ENCODE results near the gene PIM1.

The PIM1 gene

DNA sequence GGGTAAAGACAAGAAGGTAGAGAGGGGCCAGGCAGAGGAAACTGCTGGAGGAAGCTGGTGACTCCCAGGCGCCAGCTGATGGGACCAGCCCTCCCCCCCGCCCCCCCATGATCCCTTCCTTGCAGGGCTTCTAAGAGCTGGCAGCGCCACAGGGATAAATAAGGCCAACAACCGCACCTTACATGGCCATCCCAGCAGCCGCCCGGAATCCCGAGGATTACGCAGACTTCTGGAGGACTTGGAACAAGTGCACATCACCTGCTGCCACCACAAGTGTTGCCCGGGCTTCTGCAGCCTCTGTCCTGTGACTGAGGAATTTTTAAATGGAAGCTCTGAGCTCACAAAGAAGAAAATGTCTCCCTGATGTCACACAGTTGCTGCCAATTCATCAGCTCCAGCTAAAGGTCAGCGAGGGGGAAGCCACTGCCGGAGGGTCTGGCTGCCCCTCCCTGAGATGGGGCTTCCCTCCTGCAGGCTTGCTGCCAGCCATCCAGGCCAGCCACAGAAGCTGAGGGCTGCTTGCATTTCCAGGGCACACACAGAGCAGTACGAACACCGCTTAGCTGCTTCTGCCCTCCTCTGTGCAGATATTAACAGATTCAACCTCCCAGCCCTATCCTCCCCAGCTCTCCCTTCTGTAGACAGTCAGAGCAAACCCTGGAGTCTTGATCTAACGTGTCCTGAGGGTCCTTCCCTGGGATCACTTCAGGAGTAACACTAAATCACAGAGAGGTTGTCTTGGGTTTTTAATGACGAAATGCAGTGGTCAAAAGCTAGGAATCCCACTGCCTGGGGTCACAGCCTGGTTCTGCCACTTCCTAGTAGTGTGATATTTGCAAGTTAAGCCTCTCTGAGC is 38.6 kb upstream of the PIM1 start:
- Mint-ChIP-seq H3K4me3 (no peak overlapping the region), H3K27me3 (no peaks in the 10 kb centered on the region), H3K9me3 (no peaks in the 10 kb centered on the region), H3K27ac (peak overlapping the region; percentile 58 to 77), H3K4me1 (ENCODE audit: low read depth in 2 of 2) (peaks cover 20 to 25% of the 10 kb centered on the region in 2 donors), H3K36me3 (ENCODE audit: insufficient read depth) (peaks cover 9% of the 10 kb centered on the region)
- DNase-seq (no peak), ATAC-seq (replicated peaks) (no peak)

DNA sequence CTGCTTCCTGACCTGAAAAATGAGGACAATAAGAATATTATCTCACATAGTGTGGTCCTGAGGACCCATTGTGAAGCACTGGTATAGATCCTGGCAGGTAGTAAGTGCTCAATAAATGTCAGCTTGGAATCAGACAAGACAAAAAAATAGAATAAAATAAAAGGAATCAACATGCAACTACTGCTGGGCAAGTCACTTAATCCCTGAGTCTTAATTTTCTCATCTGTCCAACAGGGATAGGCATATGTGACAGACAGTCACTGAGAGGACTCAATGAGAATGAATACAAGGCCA is 38.0 kb upstream of the PIM1 start:
- DNase-seq: no peak
- Mint-ChIP-seq H3K27ac (peak overlapping the region; percentile 58 to 77), H3K4me1 (ENCODE audit: low read depth in 2 of 2) (peaks cover 26% of the 10 kb centered on the region in 2 donors), H3K4me3 (no peak overlapping the region), H3K27me3 (no peaks in the 10 kb centered on the region), H3K36me3 (ENCODE audit: insufficient read depth) (peaks cover 9% of the 10 kb centered on the region), H3K9me3 (no peaks in the 10 kb centered on the region)
- no peak for ATAC-seq (replicated peaks)

- peak overlapping the region; percentile 65 to 79 for H3K4me3 Mint-ChIP-seq
- H3K4me1 Mint-ChIP-seq (ENCODE audit: low read depth in 2 of 2): peaks cover 37 to 40% of the 10 kb centered on the region in 2 donors
- H3K36me3 Mint-ChIP-seq (ENCODE audit: insufficient read depth): peaks cover 4% of the 10 kb centered on the region
- no peak for ATAC-seq (replicated peaks)
- no peaks in the 10 kb centered on the region for H3K9me3 Mint-ChIP-seq
- DNase-seq: no peak
- H3K27ac Mint-ChIP-seq: peak overlapping the region; percentile 98
- H3K27me3 Mint-ChIP-seq: no peaks in the 10 kb centered on the region
These were observed 35.9 kb upstream of the PIM1 start for GRCh38 chr6:37134036-37134395.

DNA sequence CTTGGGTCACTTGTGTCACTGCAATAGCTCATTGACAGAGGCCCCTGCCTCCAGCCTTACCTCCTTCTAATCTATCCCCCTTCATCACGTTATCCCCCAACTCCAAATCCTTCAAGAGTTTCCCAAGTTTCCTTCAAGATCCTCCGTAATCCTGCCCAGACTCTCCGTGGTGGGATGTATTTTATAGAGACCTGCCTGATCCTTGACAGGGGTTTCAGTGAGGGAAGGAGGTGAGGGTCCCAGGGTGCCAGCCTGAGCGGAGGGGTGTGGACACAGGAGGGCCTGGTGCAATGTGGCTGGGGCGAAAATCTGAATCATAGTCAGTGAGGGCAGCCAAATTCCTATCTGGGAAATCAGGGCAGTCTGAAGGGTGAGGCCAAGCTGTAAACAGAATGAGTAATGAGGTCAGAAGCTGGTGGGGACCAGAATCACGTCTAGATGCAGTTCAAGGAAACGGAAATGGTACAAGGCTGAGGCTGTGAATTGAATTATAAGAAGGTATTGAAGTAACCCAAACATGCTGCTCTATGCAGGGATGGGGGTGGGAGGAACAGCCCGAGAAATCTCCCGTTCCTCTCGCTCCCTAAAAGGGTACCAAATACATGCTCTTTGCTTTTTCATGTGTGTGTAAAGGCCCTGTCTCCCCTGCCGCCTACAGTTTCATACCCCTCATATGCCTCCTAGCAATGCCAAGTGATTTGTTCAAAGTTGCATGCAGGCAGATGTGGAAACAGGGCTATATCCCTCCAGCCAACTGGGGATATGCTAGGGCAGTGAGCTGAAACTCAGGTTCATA is 35.4 kb upstream of the PIM1 start:
- peak; percentile 81 for ATAC-seq (replicated peaks)
- H3K27me3 Mint-ChIP-seq: no peaks in the 10 kb centered on the region
- peaks cover 4% of the 10 kb centered on the region for H3K36me3 Mint-ChIP-seq (ENCODE audit: insufficient read depth)
- peaks cover 37 to 40% of the 10 kb centered on the region in 2 donors for H3K4me1 Mint-ChIP-seq (ENCODE audit: low read depth in 2 of 2)
- peak overlapping the region; percentile 98 for H3K27ac Mint-ChIP-seq
- no peaks in the 10 kb centered on the region for H3K9me3 Mint-ChIP-seq
- H3K4me3 Mint-ChIP-seq: peak overlapping the region; percentile 65 to 79
- peak; percentile 43 to 44 (median 44) for DNase-seq

DNA sequence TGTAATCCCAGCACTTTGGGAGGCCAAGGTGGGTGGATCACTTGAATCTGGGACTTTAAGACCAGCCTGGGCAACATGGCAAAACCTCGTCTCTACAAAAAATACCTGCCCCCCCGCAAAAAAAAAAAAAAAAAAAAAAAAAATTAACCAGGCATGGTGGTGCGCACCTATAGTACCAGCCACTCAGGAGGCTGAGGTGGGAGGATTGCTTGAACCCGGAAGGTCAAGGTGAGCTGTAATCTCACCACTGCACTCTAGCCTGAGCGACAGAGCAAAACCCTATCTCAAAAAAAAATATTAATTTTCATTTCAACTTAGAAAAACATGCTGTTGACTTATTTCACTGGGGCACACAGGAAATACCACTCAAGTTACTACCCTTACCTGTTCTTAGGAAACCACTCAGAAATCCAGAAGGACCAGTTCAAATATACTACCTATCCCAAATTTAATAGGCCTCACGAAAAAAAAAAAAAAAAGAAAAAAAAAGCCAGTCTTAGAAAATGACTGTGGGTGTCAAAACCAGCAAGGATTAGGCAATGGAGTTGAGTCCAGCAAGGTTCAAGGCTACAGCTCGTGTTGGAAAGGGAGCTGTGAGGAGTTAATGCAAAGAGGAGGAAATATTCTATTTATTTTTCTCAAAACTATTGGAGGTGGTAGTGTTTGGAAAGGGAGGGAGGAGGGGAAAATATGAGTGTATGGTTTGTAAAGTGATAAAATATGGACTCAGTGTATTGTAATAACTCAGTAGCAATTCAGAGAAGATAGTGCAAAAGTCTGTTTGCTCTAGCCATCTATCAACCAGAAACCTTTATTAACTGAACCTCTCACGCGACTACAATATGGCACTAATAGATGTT is 33.9 kb upstream of the PIM1 start:
- Mint-ChIP-seq H3K27ac (peak overlapping the region; percentile 98), H3K36me3 (ENCODE audit: insufficient read depth) (peaks cover 4% of the 10 kb centered on the region), H3K27me3 (no peaks in the 10 kb centered on the region), H3K4me3 (no peak overlapping the region), H3K4me1 (ENCODE audit: low read depth in 2 of 2) (peaks cover 33% of the 10 kb centered on the region in 2 donors), H3K9me3 (no peaks in the 10 kb centered on the region)
- ATAC-seq (replicated peaks) (no peak), DNase-seq (no peak)

- Mint-ChIP-seq H3K27me3 (no peaks in the 10 kb centered on the region), H3K27ac (peak overlapping the region; percentile 94 to 98), H3K36me3 (ENCODE audit: insufficient read depth) (peaks cover 4% of the 10 kb centered on the region), H3K4me1 (ENCODE audit: low read depth in 2 of 2) (peaks cover 33 to 35% of the 10 kb centered on the region in 2 donors), H3K9me3 (no peaks in the 10 kb centered on the region), H3K4me3 (peak overlapping the region; percentile 47 to 68)
- ATAC-seq (replicated peaks) (no peak), DNase-seq (no peak)
These were observed 33.1 kb upstream of the PIM1 start for GRCh38 chr6:37136821-37137200.

- peak; percentile 33 to 39 (median 38) for DNase-seq
- peak; percentile 71 for ATAC-seq (replicated peaks)
- Mint-ChIP-seq H3K27ac (peak overlapping the region; percentile 94 to 98), H3K4me3 (peak overlapping the region; percentile 47 to 68), H3K27me3 (no peaks in the 10 kb centered on the region), H3K36me3 (ENCODE audit: insufficient read depth) (peaks cover 4% of the 10 kb centered on the region), H3K4me1 (ENCODE audit: low read depth in 2 of 2) (peaks cover 33 to 38% of the 10 kb centered on the region in 2 donors), H3K9me3 (no peaks in the 10 kb centered on the region)
These were observed 32.5 kb upstream of the PIM1 start for GRCh38 chr6:37137201-37138090.

DNA sequence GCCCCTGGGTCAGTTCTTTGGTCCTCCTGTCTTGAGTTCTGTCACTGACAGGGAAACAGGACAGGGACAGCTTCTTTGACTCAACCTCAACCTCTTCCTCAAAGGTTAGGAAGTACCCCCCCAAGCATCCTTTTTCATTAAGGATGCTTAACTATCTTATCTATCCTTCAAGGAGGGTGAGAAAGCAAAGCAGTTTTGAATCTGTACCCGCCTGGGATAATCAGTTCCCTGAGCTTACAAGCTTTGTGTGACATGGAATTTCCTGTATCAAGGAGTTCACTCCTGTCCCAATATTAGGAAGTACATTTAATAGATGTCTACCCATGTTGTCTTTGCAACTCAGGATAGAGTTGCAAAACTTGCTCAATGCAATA is 31.1 kb upstream of the PIM1 start:
- Mint-ChIP-seq H3K4me1 (ENCODE audit: low read depth in 2 of 2) (peaks cover 33 to 38% of the 10 kb centered on the region in 2 donors), H3K9me3 (no peaks in the 10 kb centered on the region), H3K27me3 (no peaks in the 10 kb centered on the region), H3K27ac (peak overlapping the region in 1 of 2 donors; percentile 98), H3K4me3 (no peak overlapping the region), H3K36me3 (ENCODE audit: insufficient read depth) (peaks cover 4% of the 10 kb centered on the region)
- ATAC-seq (replicated peaks): no peak
- no peak for DNase-seq

DNA sequence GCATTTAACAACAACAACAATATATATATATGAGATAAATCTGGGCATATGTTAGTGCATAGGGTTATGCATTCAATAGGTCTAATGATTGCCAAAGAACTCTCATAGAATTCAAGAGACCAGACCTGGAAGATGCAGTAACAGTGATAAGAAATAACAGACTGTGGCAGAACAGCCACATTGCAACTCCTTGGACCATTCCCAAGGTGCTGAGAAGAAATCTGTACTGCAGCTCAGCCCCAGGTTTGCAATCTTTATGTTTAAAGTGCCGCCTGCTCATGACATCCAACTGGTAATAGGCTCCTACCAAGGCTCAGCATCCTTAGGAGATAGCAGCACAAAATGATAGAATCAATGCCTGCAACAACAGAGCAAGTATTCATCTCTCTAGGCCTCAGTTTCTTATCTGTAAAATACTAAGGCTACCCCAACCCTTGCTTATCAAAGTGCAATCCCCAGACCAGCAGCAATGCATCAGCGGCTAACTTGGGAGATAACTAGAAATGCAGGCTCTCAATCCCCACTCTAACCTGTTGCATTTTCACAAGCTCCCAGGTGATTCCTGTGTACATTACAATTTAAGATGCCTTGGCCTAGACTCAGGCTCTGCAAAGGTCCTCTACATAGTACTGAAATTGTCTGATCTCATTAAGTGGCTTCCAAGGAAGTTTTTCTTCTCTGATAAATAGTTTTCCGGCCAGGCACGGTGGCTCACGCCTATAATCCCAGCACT is 30.6 kb upstream of the PIM1 start:
- ATAC-seq (replicated peaks): no peak
- peaks cover 2% of the 10 kb centered on the region for H3K36me3 Mint-ChIP-seq (ENCODE audit: insufficient read depth)
- H3K4me1 Mint-ChIP-seq (ENCODE audit: low read depth in 2 of 2): peaks cover 29 to 32% of the 10 kb centered on the region in 2 donors

GRCh38 chr6:37140145-37140544 is 29.8 kb upstream of the PIM1 start:
- no peak for DNase-seq

More for the DNA sequence above, 30.6 kb upstream of the PIM1 start:
- H3K4me3 Mint-ChIP-seq: no peak overlapping the region
- no peaks in the 10 kb centered on the region for H3K27me3 Mint-ChIP-seq
- no peak for DNase-seq
- H3K27ac Mint-ChIP-seq: no peak overlapping the region
- no peaks in the 10 kb centered on the region for H3K9me3 Mint-ChIP-seq

DNA sequence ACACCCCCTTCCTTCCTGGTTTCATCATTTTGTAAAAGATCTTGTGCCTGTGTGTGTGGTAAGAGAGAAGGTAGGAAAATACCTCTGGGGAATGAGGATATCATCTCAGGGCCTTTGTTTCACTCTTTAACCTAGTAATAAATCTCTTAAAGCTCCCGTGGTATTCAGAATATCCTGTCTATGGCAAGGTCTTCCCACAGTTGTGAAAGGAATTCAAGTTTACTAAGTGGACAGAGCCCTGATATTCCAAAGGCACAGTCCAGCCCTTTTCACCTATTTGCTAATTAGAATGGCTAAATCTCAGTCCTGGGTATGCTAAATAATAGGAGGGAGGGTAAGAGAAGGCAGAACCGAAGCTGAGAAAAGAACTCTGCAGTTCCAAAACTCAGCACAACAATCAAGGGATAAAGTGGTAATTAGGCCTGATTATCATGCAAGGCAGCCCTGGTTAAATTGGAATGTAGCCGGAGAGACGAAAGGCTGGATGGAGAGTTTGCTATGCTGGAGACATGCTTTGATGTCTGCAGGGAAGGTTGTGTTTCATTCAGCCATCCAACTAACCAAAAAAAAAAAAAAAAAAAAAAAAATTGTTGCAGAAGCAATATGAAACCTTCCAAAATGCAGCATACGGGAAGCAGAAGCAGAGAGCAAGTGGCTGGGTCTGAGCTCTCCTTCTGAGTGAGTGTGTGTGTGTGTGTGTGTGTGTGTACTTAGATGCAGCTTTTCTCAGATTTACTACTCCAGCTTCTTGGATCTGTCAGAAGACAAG is 28.5 kb upstream of the PIM1 start:
- Mint-ChIP-seq H3K27ac (peak overlapping the region in 1 of 2 donors; percentile 78), H3K27me3 (no peaks in the 10 kb centered on the region), H3K9me3 (no peaks in the 10 kb centered on the region), H3K4me1 (ENCODE audit: low read depth in 2 of 2) (peaks cover 18 to 25% of the 10 kb centered on the region in 2 donors), H3K36me3 (ENCODE audit: insufficient read depth) (no peaks in the 10 kb centered on the region), H3K4me3 (no peak overlapping the region)
- ATAC-seq (replicated peaks): no peak
- DNase-seq: no peak

More at GRCh38 chr6:37140145-37140544, 29.8 kb upstream of the PIM1 start:
- Mint-ChIP-seq H3K27me3 (no peaks in the 10 kb centered on the region), H3K27ac (no peak overlapping the region), H3K9me3 (no peaks in the 10 kb centered on the region), H3K4me3 (no peak overlapping the region), H3K4me1 (ENCODE audit: low read depth in 2 of 2) (peaks cover 22 to 25% of the 10 kb centered on the region in 2 donors), H3K36me3 (ENCODE audit: insufficient read depth) (no peaks in the 10 kb centered on the region)
- ATAC-seq (replicated peaks): no peak

Data from effector memory CD8-positive, alpha-beta T cell (primary cell).